Gastrocnemius medialis (tissue), 4 donors: ENCODE results near the gene HDHD5. TPM values are rescaled to one million over a fixed set of nuclear protein-coding genes. Genes with fewer than 3 reads are reported as not detected.
"Not testable (repeated sequence)": the region's sequence is repeated elsewhere in the genome, so short reads cannot be mapped to it uniquely, and the experiment has no call there.

ENCODE experiments used
- ATAC-seq, 2 donors: fragments of 150-250 bp; one replicate each; pipeline ENCODE4 v1.9.1; 2016
- DNase-seq, 2 donors: peaks; one replicate each; pipeline ENCODE4 v3.0.0-alpha.2; 2019
- H3K27ac ChIP-seq, 4 donors: fragments of 200-600 bp; sonication (generic); 1 replicate in 1 of 4; 2 replicates in 3 of 4; pipeline ENCODE4 v1.5.1; 2016 to 2018; ENCODE audit warnings: mild to moderate bottlenecking in 2 of 4, moderate library complexity in 1 of 4
- H3K27me3 ChIP-seq, 3 donors: fragments of 200-600 bp; sonication (generic) in 2 of 3; 1 replicate in 1 of 3; 2 replicates in 2 of 3; pipeline versions ENCODE4 v1.5.1 to v1.6.0; 2016 to 2019; ENCODE audit warnings: mild to moderate bottlenecking in 1 of 3, moderate library complexity in 1 of 3
- H3K36me3 ChIP-seq, 2 donors: fragments of 200-600 bp; sonication (generic) in 1 of 2; one replicate each; pipeline ENCODE4 v1.5.1; 2017 to 2018
- H3K4me1 ChIP-seq, 2 donors: fragments of 200-600 bp; sonication (generic) in 1 of 2; one replicate each; pipeline ENCODE4 v1.5.1; 2016 to 2017; ENCODE audit warnings: mild to moderate bottlenecking in 2 of 2
- H3K4me3 ChIP-seq, 4 donors: fragments of 200-600 bp; sonication (generic) in 3 of 4; 1 replicate in 1 of 4; 2 replicates in 3 of 4; pipeline ENCODE4 v1.5.1; 2016 to 2019; ENCODE audit warnings: mild to moderate bottlenecking in 2 of 4
- H3K9me3 ChIP-seq, 3 donors: fragments of 200-600 bp; sonication (generic) in 2 of 3; 1 replicate in 1 of 3; 2 replicates in 2 of 3; pipeline ENCODE4 v1.5.1; 2016 to 2019
- CTCF ChIP-seq, 5 experiments: fragments of 450-650 bp in 3 of 5; fragments of 200-600 bp in 2 of 5; sonication (generic) in 2 of 5; IDR thresholded peaks in 4 of 5; conservative IDR thresholded peaks in 1 of 5; 1 replicate in 4 of 5; 2 replicates in 1 of 5; pipeline ENCODE4 v1.5.1; 2016 to 2019; ENCODE audit warnings: antibody characterized with exemption in 5 of 5, mild to moderate bottlenecking in 3 of 5, moderate library complexity in 3 of 5
- POLR2A ChIP-seq, 2 donors: fragments of 450-650 bp; IDR thresholded peaks; one replicate each; pipeline ENCODE4 v1.6.1; 2017; ENCODE audit warnings: antibody characterized with exemption in 2 of 2, mild to moderate bottlenecking in 2 of 2, moderate library complexity in 2 of 2
- in situ Hi-C, 4 donors: fragments of 200-750 bp; cut with MboI; loops; one replicate each; pipeline versions ENCODE4 v1.15.0 to v1.8.0; 2017; ENCODE audit warnings: low sequenced_read_pairs in 4 of 4
- intact Hi-C: fragments of 100-400 bp; cut with DNase I; formaldehyde crosslinking; loops from one replicate; pipeline ENCODE4 v1.15.1; 2023; ENCODE audit warnings: low total_unique reads
- total RNA-seq, 4 donors: library from RNA; depleted of rRNA; stranded (reverse); fragments of >200 nt; gene quantifications; one replicate each; pipeline versions ENCODE4 v1.1.0 to v1.2.3, GENCODE V29; 2016

Gene HDHD5
- total RNA-seq, 4 donors from 2014 or later, result 32.0 to 38.5 (median 35.1) TPM

- no peaks in the 10 kb centered on the region for H3K27me3 ChIP-seq
- in situ Hi-C loops, result loop anchor here in 3 of 4 donors (10.0 to 25.0 kb wide), 3 partner anchors 78 to 484 kb away; partner anchors contain the start of genes ATP6V1E1 (in 1 of the 3) and BCL2L13 (in 1 of the 3)
- H3K9me3 ChIP-seq, result no peaks in the 10 kb centered on the region
- no peak for ATAC-seq
- no peak for TF ChIP-seq POLR2A (IDR thresholded peaks at IDR 0.05)
- no peak for DNase-seq
- no peak overlapping the region for H3K4me3 ChIP-seq
- intact Hi-C loops, result no loop called here
- H3K4me1 ChIP-seq, result peaks cover 33 to 40% of the 10 kb centered on the region in 2 donors
- no peak overlapping the region for H3K27ac ChIP-seq
- H3K36me3 ChIP-seq, result peaks cover 0 to 4% of the 10 kb centered on the region in 2 donors
These were observed 6.1 kb downstream of the HDHD5 start for GRCh38 chr22:17152971-17153370.

DNA sequence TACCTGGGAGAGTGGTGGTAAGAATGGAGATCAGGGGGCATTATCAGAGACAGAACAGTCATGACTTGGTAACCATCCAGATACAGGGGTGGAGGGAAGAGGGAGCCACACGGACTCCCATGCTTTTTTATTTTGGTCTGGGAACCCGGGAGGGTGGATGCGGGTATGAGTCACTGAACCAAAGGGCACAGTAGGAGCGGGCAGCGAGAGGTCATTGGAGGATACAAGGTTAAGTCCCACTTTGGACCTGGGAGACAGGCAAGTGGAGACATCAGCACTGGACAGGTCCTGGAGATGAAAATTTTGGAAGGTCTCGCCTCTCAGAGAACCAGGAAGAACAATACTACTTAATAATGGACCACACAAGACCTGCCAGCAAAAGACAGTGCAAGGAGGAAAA lies 6.7 kb downstream of the HDHD5 start:
- TF ChIP-seq POLR2A (IDR thresholded peaks at IDR 0.05) (no peak), CTCF (IDR thresholded peaks at IDR 0.05 in 4 of 5, conservative IDR thresholded peaks at IDR 0.05 in 1 of 5) (no peak)
- intact Hi-C loops (no loop called here), in situ Hi-C loops (loop anchor here in 3 of 4 donors (10.0 to 25.0 kb wide), 3 partner anchors 78 to 485 kb away; partner anchors contain the start of genes ATP6V1E1 (in 1 of the 3) and BCL2L13 (in 1 of the 3))
- DNase-seq, result no peak
- Histone ChIP-seq H3K36me3 (peaks cover 0 to 10% of the 10 kb centered on the region in 2 donors), H3K9me3 (no peaks in the 10 kb centered on the region), H3K27ac (no peak overlapping the region), H3K4me3 (no peak overlapping the region), H3K4me1 (peaks cover 26 to 36% of the 10 kb centered on the region in 2 donors), H3K27me3 (no peaks in the 10 kb centered on the region)
- peak in 1 of 2 donors; percentile 26 for ATAC-seq

- peaks cover 11 to 17% of the 10 kb centered on the region in 2 donors for H3K4me1 ChIP-seq
- in situ Hi-C loops, result no loop called here
- no peaks in the 10 kb centered on the region for H3K9me3 ChIP-seq
- no peak overlapping the region for H3K27ac ChIP-seq
- no peak for DNase-seq
- no peaks in the 10 kb centered on the region for H3K27me3 ChIP-seq
- intact Hi-C loops, result no loop called here
- no peak for ATAC-seq
- H3K4me3 ChIP-seq, result no peak overlapping the region
- H3K36me3 ChIP-seq, result peaks cover 0 to 28% of the 10 kb centered on the region in 2 donors
- TF ChIP-seq POLR2A (IDR thresholded peaks at IDR 0.05) (no peak), CTCF (IDR thresholded peaks at IDR 0.05 in 4 of 5, conservative IDR thresholded peaks at IDR 0.05 in 1 of 5) (no peak)
These were observed 9.8 kb downstream of the HDHD5 start for GRCh38 chr22:17149076-17149815.

GRCh38 chr22:17147458-17147857 lies 11.6 kb downstream of the HDHD5 start:
- DNase-seq, ATAC-seq, H3K4me1 ChIP-seq, intact Hi-C loops, H3K27ac ChIP-seq, in situ Hi-C loops, H3K9me3 ChIP-seq, H3K4me3 ChIP-seq, H3K27me3 ChIP-seq: not testable (repeated sequence)
- H3K36me3 ChIP-seq, result peaks cover 0 to 44% of the 10 kb centered on the region in 2 donors

DNA sequence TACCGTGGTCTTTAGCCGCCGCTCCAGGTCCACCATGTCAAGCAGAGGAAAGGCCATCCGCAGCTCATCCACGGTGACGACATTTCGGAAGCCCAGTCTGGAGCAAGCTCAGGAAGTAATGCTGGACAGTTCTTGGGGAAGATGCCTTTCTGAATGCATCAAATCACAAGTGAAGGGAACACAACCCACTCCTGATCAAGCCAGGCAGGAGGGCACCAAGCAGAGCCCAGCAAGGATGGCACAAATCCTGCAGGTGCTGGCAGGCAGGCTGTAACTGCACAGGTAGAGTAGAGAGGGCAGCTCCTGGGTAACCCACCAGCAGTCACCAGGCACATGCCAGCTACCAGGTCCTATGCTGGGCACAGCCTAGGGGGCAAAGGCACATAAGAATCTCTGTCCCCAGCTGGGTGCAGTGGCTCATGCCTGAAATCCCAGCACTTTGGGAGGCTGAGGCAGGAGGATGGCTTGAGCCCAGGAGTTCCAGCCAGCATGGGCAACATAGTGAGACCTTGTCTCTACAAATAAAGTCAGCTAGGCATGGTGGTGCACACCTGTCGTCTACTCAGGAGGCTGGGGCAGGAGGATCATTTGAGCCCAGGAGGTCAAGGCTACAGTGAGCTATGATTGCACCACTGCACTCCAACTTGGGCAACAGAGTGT lies 13.9 kb downstream of the HDHD5 start:
- no peak overlapping the region for H3K27ac ChIP-seq
- no peaks in the 10 kb centered on the region for H3K9me3 ChIP-seq
- intact Hi-C loops, result no loop called here
- H3K4me1 ChIP-seq, result peaks cover 16 to 19% of the 10 kb centered on the region in 2 donors
- ATAC-seq (no peak), DNase-seq (no peak)
- TF ChIP-seq CTCF (IDR thresholded peaks at IDR 0.05 in 4 of 5, conservative IDR thresholded peaks at IDR 0.05 in 1 of 5) (no peak), POLR2A (IDR thresholded peaks at IDR 0.05) (no peak)
- H3K27me3 ChIP-seq, result no peaks in the 10 kb centered on the region
- in situ Hi-C loops, result no loop called here
- H3K4me3 ChIP-seq, result no peak overlapping the region
- H3K36me3 ChIP-seq, result peaks cover 0 to 56% of the 10 kb centered on the region in 2 donors
